H9 (cell line): ENCODE results near the gene IFT122. TPM values are rescaled to one million over a fixed set of nuclear protein-coding genes. Genes with fewer than 3 reads are reported as not detected.

ENCODE experiments used
- DNase-seq: peaks from one replicate; pipeline ENCODE4 v3.0.0-alpha.2; 2017
- H2AFZ ChIP-seq: one replicate; pipeline ENCODE4 v1.6.1; 2013; ENCODE audit warnings: mild to moderate bottlenecking, low read length, control low read depth, moderate library complexity
- H2AK5ac ChIP-seq: 2 replicates; pipeline ENCODE4 v1.6.1; 2013; ENCODE audit warnings: low read length, control low read depth, mixed read lengths; ENCODE audit not compliant: insufficient read length
- H2BK120ac ChIP-seq: one replicate; pipeline ENCODE4 v1.6.1; 2013; ENCODE audit warnings: low read depth, mild to moderate bottlenecking, low read length, control low read depth, inconsistent platforms; ENCODE audit not compliant: poor library complexity, severe bottlenecking
- H2BK12ac ChIP-seq: 2 replicates; pipeline ENCODE4 v1.6.1; 2013; ENCODE audit warnings: low read length, control low read depth, mixed read lengths, low read depth; ENCODE audit not compliant: insufficient read length
- H2BK15ac ChIP-seq: 2 replicates; pipeline ENCODE4 v1.6.1; 2013; ENCODE audit warnings: low read depth, low read length, control low read depth
- H2BK20ac ChIP-seq: one replicate; pipeline ENCODE4 v1.6.1; 2013; ENCODE audit warnings: low read depth, mild to moderate bottlenecking, low read length, control low read depth, inconsistent platforms; ENCODE audit not compliant: poor library complexity, severe bottlenecking
- H2BK5ac ChIP-seq: 2 replicates; pipeline ENCODE4 v1.6.1; 2013; ENCODE audit warnings: low read length, control low read depth, mixed read lengths; ENCODE audit not compliant: insufficient read length
- H3K14ac ChIP-seq: 2 replicates; pipeline ENCODE4 v1.6.1; 2013; ENCODE audit warnings: low read length, control low read depth; ENCODE audit not compliant: insufficient read depth
- H3K18ac ChIP-seq: 2 replicates; pipeline ENCODE4 v1.6.1; 2013; ENCODE audit warnings: low read depth, mild to moderate bottlenecking, mixed read lengths, low read length, control low read depth; ENCODE audit not compliant: insufficient read length
- H3K23ac ChIP-seq: 2 replicates; pipeline ENCODE4 v1.6.1; 2013; ENCODE audit warnings: low read length, control low read depth, mixed read lengths, low read depth; ENCODE audit not compliant: insufficient read length
- H3K23me2 ChIP-seq: 2 replicates; pipeline ENCODE4 v1.6.1; 2013; ENCODE audit warnings: low read depth, mild to moderate bottlenecking, mixed read lengths, low read length, control low read depth; ENCODE audit not compliant: insufficient read length, poor library complexity, severe bottlenecking
- H3K27ac ChIP-seq: 2 replicates; pipeline ENCODE4 v1.5.1; 2013; ENCODE audit warnings: low read length, control low read depth, mixed read lengths, low read depth; ENCODE audit not compliant: insufficient read length
- H3K27me3 ChIP-seq: 2 replicates; pipeline ENCODE4 v1.6.1; 2013; ENCODE audit warnings: low read length, control low read depth, inconsistent platforms; ENCODE audit not compliant: insufficient read depth
- H3K4ac ChIP-seq: 2 replicates; pipeline ENCODE4 v1.6.1; 2013; ENCODE audit warnings: low read depth, mild to moderate bottlenecking, control low read depth, inconsistent platforms, low read length, moderate library complexity
- H3K4me1 ChIP-seq: 2 replicates; pipeline ENCODE4 v1.6.1; 2013; ENCODE audit warnings: low read length, control low read depth, inconsistent platforms; ENCODE audit not compliant: insufficient read depth
- H3K4me2 ChIP-seq: 2 replicates; pipeline ENCODE4 v1.6.1; 2013; ENCODE audit warnings: low read length, control low read depth, mixed read lengths; ENCODE audit not compliant: insufficient read length, insufficient read depth
- H3K56ac ChIP-seq: 2 replicates; pipeline ENCODE4 v1.6.1; 2013; ENCODE audit warnings: low read depth, mild to moderate bottlenecking, mixed read lengths, low read length, control low read depth; ENCODE audit not compliant: insufficient read length
- H3K79me1 ChIP-seq: 2 replicates; pipeline ENCODE4 v1.6.1; 2013; ENCODE audit warnings: low read depth, mild to moderate bottlenecking, moderate library complexity, low read length, control low read depth, inconsistent platforms; ENCODE audit not compliant: insufficient read depth, poor library complexity, severe bottlenecking
- H3K79me2 ChIP-seq: 2 replicates; pipeline ENCODE4 v1.6.1; 2013; ENCODE audit warnings: low read length, control low read depth, inconsistent platforms; ENCODE audit not compliant: insufficient read depth
- H3K9ac ChIP-seq: 2 replicates; pipeline ENCODE4 v1.6.1; 2013; ENCODE audit warnings: low read length, control low read depth, mixed read lengths; ENCODE audit not compliant: insufficient read length; ENCODE audit errors: extremely low read depth
- H3K9me3 ChIP-seq: one replicate; pipeline ENCODE4 v1.6.1; 2013; ENCODE audit warnings: low read depth, low read length, inconsistent platforms; ENCODE audit not compliant: control insufficient read depth
- H3T11ph ChIP-seq: one replicate; pipeline ENCODE4 v1.6.1; 2013; ENCODE audit warnings: mild to moderate bottlenecking, low read length, control low read depth, inconsistent platforms
- H4K20me1 ChIP-seq: one replicate; pipeline ENCODE4 v1.6.1; 2013; ENCODE audit not compliant: control insufficient read depth, insufficient read length, insufficient read depth
- H4K5ac ChIP-seq: 2 replicates; pipeline ENCODE4 v1.6.1; 2013; ENCODE audit warnings: low read depth, mild to moderate bottlenecking, mixed read lengths, low read length, control low read depth; ENCODE audit not compliant: insufficient read length
- H4K8ac ChIP-seq: replicated peaks from 2 replicates; pipeline ENCODE4 v1.6.1; 2013; ENCODE audit warnings: low read length, control low read depth, mixed read lengths, low read depth; ENCODE audit not compliant: insufficient read length
- H4K91ac ChIP-seq: 2 replicates; pipeline ENCODE4 v1.6.1; 2013; ENCODE audit warnings: low read depth, mild to moderate bottlenecking, moderate library complexity, mixed read lengths, low read length, control low read depth; ENCODE audit not compliant: insufficient read length
- H3K27ac Mint-ChIP-seq, 3 experiments: 2 replicates in 2 of 3; 3 replicates in 1 of 3; pipeline ENCODE4 v1.8.0; 2020 to 2021; ENCODE audit warnings: mixed read lengths in 3 of 3, mild to moderate bottlenecking in 1 of 3, moderate library complexity in 1 of 3
- H3K27me3 Mint-ChIP-seq: 2 replicates; pipeline ENCODE4 v1.8.0; 2021; ENCODE audit warnings: low read depth, mild to moderate bottlenecking, moderate library complexity, mixed read lengths
- H3K36me3 Mint-ChIP-seq, 3 experiments: 2 replicates in 2 of 3; 3 replicates in 1 of 3; pipeline ENCODE4 v1.8.0; 2020 to 2021; ENCODE audit warnings: low read depth in 3 of 3, mixed read lengths in 3 of 3; ENCODE audit not compliant: insufficient read depth in 1 of 3
- H3K4me1 Mint-ChIP-seq, 2 experiments: 2 replicates each; pipeline ENCODE4 v1.8.0; 2020; ENCODE audit warnings: mixed read lengths in 2 of 2
- H3K4me3 Mint-ChIP-seq, 2 experiments: 2 replicates in 1 of 2; 3 replicates in 1 of 2; pipeline ENCODE4 v1.8.0; 2020 to 2021; ENCODE audit warnings: mild to moderate bottlenecking in 2 of 2, mixed read lengths in 2 of 2, moderate library complexity in 1 of 2
- H3K9me3 Mint-ChIP-seq, 2 experiments: 2 replicates in 1 of 2; 3 replicates in 1 of 2; pipeline ENCODE4 v1.8.0; 2020; ENCODE audit warnings: mild to moderate bottlenecking in 2 of 2, mixed read lengths in 2 of 2, moderate library complexity in 1 of 2
- CTCF ChIP-seq: fragments of 200-600 bp; sonication (generic); conservative IDR thresholded peaks from 3 replicates; pipeline ENCODE4 v1.8.0; 2021; ENCODE audit warnings: antibody characterized with exemption, mild to moderate bottlenecking
- WGBS: extraction: QIAGEN DNeasy Blood & Tissue Kit; methylation state at CpG from one replicate; pipeline ENCODE4 v1.1.7; 2013; ENCODE audit warnings: missing lambda C conversion rate, low lambda C conversion rate, mixed read lengths; ENCODE audit not compliant: insufficient read length; ENCODE audit errors: extremely low coverage; 5-methylcytosine and 5-hydroxymethylcytosine counted together
- total RNA-seq: library from RNA; stranded (reverse); gene quantifications from 2 replicates; pipeline ENCODE4 v1.2.1, GENCODE V29; 2021

Gene IFT122
- total RNA-seq, 1 experiment from 2014 or later = 19.3 TPM

- Mint-ChIP-seq H3K4me3 (no peak overlapping the region), H3K27ac (no peak overlapping the region), H3K27me3 (no peaks in the 10 kb centered on the region), H3K36me3 (peaks cover 2 to 29% (median 25%) of the 10 kb centered on the region in 3 experiments; a peak in 5 of 7 replicates), H3K9me3 (no peaks in the 10 kb centered on the region), H3K4me1 (no peaks in the 10 kb centered on the region)
- Histone ChIP-seq H2BK120ac (no peak overlapping the region), H3K23ac (no peak overlapping the region), H3K27ac (no peak overlapping the region), H2AFZ (no peak overlapping the region), H3K4me2 (no peak overlapping the region), H3K27me3 (no peaks in the 10 kb centered on the region), H3K23me2 (no peaks in the 10 kb centered on the region), H4K8ac (no peak overlapping the region), H3K79me2 (no peaks in the 10 kb centered on the region), H3K4ac (no peak overlapping the region), H2BK20ac (no peak overlapping the region), H3K18ac (no peak overlapping the region), H4K5ac (no peak overlapping the region), H3K4me1 (no peaks in the 10 kb centered on the region), H2BK15ac (no peak overlapping the region), H2AK5ac (no peak overlapping the region), H3K9me3 (no peaks in the 10 kb centered on the region), H2BK12ac (no peak overlapping the region), H3K79me1 (no peaks in the 10 kb centered on the region), H2BK5ac (no peak overlapping the region), H3T11ph (no peak overlapping the region), H3K14ac (no peak overlapping the region), H4K20me1 (no peaks in the 10 kb centered on the region), H4K91ac (no peak overlapping the region), H3K9ac (no peak overlapping the region), H3K56ac (no peak overlapping the region)
- DNase-seq = no peak
- no peak for TF ChIP-seq CTCF
- WGBS = no CpG with 5 or more reads among the region's 4 CpGs
Measured at GRCh38 chr3:129473769-129474152, 33.7 kb downstream of the IFT122 start.
